ENCODE data around the gene PCDHGA9. TPM values are rescaled to one million over a fixed set of nuclear protein-coding genes. Genes with fewer than 3 reads are reported as not detected.

The PCDHGA9 gene
- polyA plus RNA-seq = 0.29 TPM

GRCh38 chr5:141402553-141403243 is at the start of gene PCDHGA9:
TSS of gene PCDHGA9 (plus strand) at chr5:141402778. CDS start at chr5:141402953, 175 bp downstream.
- H3K4me3 Mint-ChIP-seq = peak within 1 kb of the TSS; percentile 23 to 93 (median 75)
- H3K27me3 Mint-ChIP-seq = peaks cover 53% of the 10 kb centered on the region
- peaks cover 7 to 32% (median 21%) of the 10 kb centered on the region in 3 donors for H3K9me3 Mint-ChIP-seq
- H3K27ac Mint-ChIP-seq = peak within 1 kb of the TSS; percentile 34 to 76 (median 74)
- peaks cover 0 to 3% (median 3%) of the 10 kb centered on the region in 3 donors for H3K4me1 Mint-ChIP-seq
- H3K36me3 Mint-ChIP-seq = peaks cover 4% of the 10 kb centered on the region

GRCh38 chr5:141354900-141355469 is 47.6 kb upstream of the PCDHGA9 start, which contains the start of gene PCDHGA4:
TSS of gene PCDHGA4 (plus strand) at chr5:141355021. CDS start at chr5:141355108, 87 bp downstream.
- peaks cover 3% of the 10 kb centered on the region for H3K36me3 Mint-ChIP-seq
- peak within 1 kb of the TSS in 1 of 3 donors; percentile 6 for H3K27ac Mint-ChIP-seq
- peaks cover 6 to 32% (median 23%) of the 10 kb centered on the region in 3 donors for H3K9me3 Mint-ChIP-seq
- peaks cover 2 to 5% (median 2%) of the 10 kb centered on the region in 3 donors for H3K4me1 Mint-ChIP-seq
- H3K4me3 Mint-ChIP-seq = peak within 1 kb of the TSS in 3 of 4 donors; percentile 17 to 63 (median 45)
- H3K27me3 Mint-ChIP-seq = peaks cover 34% of the 10 kb centered on the region

- Mint-ChIP-seq H3K27ac (peak overlapping the region in 1 of 3 donors; percentile 6), H3K9me3 (peaks cover 6 to 25% (median 25%) of the 10 kb centered on the region in 3 donors), H3K27me3 (peaks cover 36% of the 10 kb centered on the region), H3K36me3 (peaks cover 3% of the 10 kb centered on the region), H3K4me3 (peak overlapping the region in 2 of 4 donors; percentile 37 to 46), H3K4me1 (peaks cover 2 to 8% (median 2%) of the 10 kb centered on the region in 3 donors)
These were observed 46.9 kb upstream of the PCDHGA9 start for GRCh38 chr5:141355641-141356040.

- Mint-ChIP-seq H3K4me1 (peaks cover 2 to 8% (median 2%) of the 10 kb centered on the region in 3 donors), H3K27ac (peak overlapping the region in 1 of 3 donors; percentile 6), H3K36me3 (peaks cover 5% of the 10 kb centered on the region), H3K27me3 (peaks cover 40% of the 10 kb centered on the region), H3K4me3 (no peak overlapping the region), H3K9me3 (peaks cover 10 to 26% (median 24%) of the 10 kb centered on the region in 3 donors)
These were observed 46.4 kb upstream of the PCDHGA9 start for GRCh38 chr5:141356133-141356532.

GRCh38 chr5:141356950-141357349 is 45.6 kb upstream of the PCDHGA9 start:
- Mint-ChIP-seq H3K27ac (no peak overlapping the region), H3K27me3 (peaks cover 37% of the 10 kb centered on the region), H3K36me3 (peaks cover 5% of the 10 kb centered on the region), H3K4me1 (peaks cover 2 to 8% (median 2%) of the 10 kb centered on the region in 3 donors), H3K4me3 (no peak overlapping the region), H3K9me3 (peaks cover 12 to 27% (median 26%) of the 10 kb centered on the region in 3 donors)

- peaks cover 10 to 38% (median 22%) of the 10 kb centered on the region in 3 donors for H3K9me3 Mint-ChIP-seq
- peaks cover 5 to 17% (median 10%) of the 10 kb centered on the region in 3 donors for H3K4me1 Mint-ChIP-seq
- H3K27ac Mint-ChIP-seq = peak within 1 kb of the TSS; percentile 14 to 76 (median 68)
- H3K36me3 Mint-ChIP-seq = peaks cover 3% of the 10 kb centered on the region
- peak within 1 kb of the TSS; percentile 89 to 95 (median 92) for H3K4me3 Mint-ChIP-seq
- peaks cover 51% of the 10 kb centered on the region for H3K27me3 Mint-ChIP-seq
These were observed 42.7 kb upstream of the PCDHGA9 start, which contains the start of gene PCDHGB2 for GRCh38 chr5:141359790-141360426. TSS of gene PCDHGB2 (plus strand) at chr5:141359994. CDS start at chr5:141360136, 142 bp downstream.

- peaks cover 3% of the 10 kb centered on the region for H3K36me3 Mint-ChIP-seq
- H3K27ac Mint-ChIP-seq = peak overlapping the region in 1 of 3 donors; percentile 76
- peak overlapping the region; percentile 58 to 89 (median 69) for H3K4me3 Mint-ChIP-seq
- H3K4me1 Mint-ChIP-seq = peaks cover 5 to 17% (median 10%) of the 10 kb centered on the region in 3 donors
- peaks cover 12 to 42% (median 27%) of the 10 kb centered on the region in 3 donors for H3K9me3 Mint-ChIP-seq
- H3K27me3 Mint-ChIP-seq = peaks cover 52% of the 10 kb centered on the region
These were observed 41.9 kb upstream of the PCDHGA9 start for GRCh38 chr5:141360685-141361084.

GRCh38 chr5:141362719-141363118 is 39.9 kb upstream of the PCDHGA9 start:
- Mint-ChIP-seq H3K27ac (peak overlapping the region; percentile 36 to 87 (median 67)), H3K4me1 (peaks cover 5 to 17% (median 10%) of the 10 kb centered on the region in 3 donors), H3K4me3 (peak overlapping the region; percentile 14 to 91 (median 42)), H3K36me3 (peaks cover 3% of the 10 kb centered on the region), H3K27me3 (peaks cover 53% of the 10 kb centered on the region), H3K9me3 (peaks cover 12 to 40% (median 20%) of the 10 kb centered on the region in 3 donors)

GRCh38 chr5:141363952-141364660 is 38.5 kb upstream of the PCDHGA9 start, which contains the start of gene PCDHGA5:
TSS of gene PCDHGA5 (plus strand) at chr5:141364162. CDS start at chr5:141364331, 169 bp downstream.
- Mint-ChIP-seq H3K9me3 (peaks cover 11 to 40% (median 20%) of the 10 kb centered on the region in 3 donors), H3K4me3 (peak within 1 kb of the TSS in 1 of 4 donors; percentile 39), H3K4me1 (peaks cover 5 to 17% (median 10%) of the 10 kb centered on the region in 3 donors), H3K27ac (peak within 1 kb of the TSS in 2 of 3 donors; percentile 63 to 64), H3K27me3 (peaks cover 49% of the 10 kb centered on the region), H3K36me3 (peaks cover 3% of the 10 kb centered on the region)

GRCh38 chr5:141366016-141366896 is 36.3 kb upstream of the PCDHGA9 start:
- Mint-ChIP-seq H3K27me3 (peaks cover 38% of the 10 kb centered on the region), H3K27ac (peak overlapping the region in 2 of 3 donors; percentile 50 to 56), H3K4me1 (peaks cover 6 to 12% (median 8%) of the 10 kb centered on the region in 3 donors), H3K36me3 (peaks cover 2% of the 10 kb centered on the region), H3K9me3 (peaks cover 4 to 27% (median 14%) of the 10 kb centered on the region in 3 donors), H3K4me3 (peak overlapping the region in 1 of 4 donors; percentile 12)

- H3K4me3 Mint-ChIP-seq = peak within 1 kb of the TSS; percentile 88 to 97 (median 92)
- peaks cover 4% of the 10 kb centered on the region for H3K36me3 Mint-ChIP-seq
- H3K9me3 Mint-ChIP-seq = peaks cover 8 to 14% (median 13%) of the 10 kb centered on the region in 3 donors
- H3K27me3 Mint-ChIP-seq = peaks cover 35% of the 10 kb centered on the region
- peaks cover 2 to 5% (median 4%) of the 10 kb centered on the region in 3 donors for H3K4me1 Mint-ChIP-seq
- peak within 1 kb of the TSS; percentile 67 to 74 (median 72) for H3K27ac Mint-ChIP-seq
These were observed 32.4 kb upstream of the PCDHGA9 start, which contains the start of gene PCDHGB3 for GRCh38 chr5:141369994-141370848. TSS of gene PCDHGB3 (plus strand) at chr5:141370242. CDS start at chr5:141370395, 153 bp downstream.

Data from IgD-negative memory B cell (primary cell).